ENCODE data around the gene SLC26A9.

- no peak for TF ChIP-seq ZNF518A (tag by site-specific recombination; conservative IDR thresholded peaks at IDR 0.05; ENCODE audit: low read depth)
- no peak for TF ChIP-seq ZNF274 (IDR thresholded peaks at IDR 0.05; ENCODE audit: low read length)
- no peak for TF ChIP-seq ZNF274 (tag by site-specific recombination; IDR thresholded peaks at IDR 0.05; ENCODE audit: borderline replicate concordance)
- no peak for TF ChIP-seq ZNF121 (tag by site-specific recombination; IDR thresholded peaks at IDR 0.05)
- no peak for TF ChIP-seq CTCF (tag by site-specific recombination; IDR thresholded peaks at IDR 0.05)
- TF ChIP-seq ZBTB10 (tag by site-specific recombination; IDR thresholded peaks at IDR 0.05), result no peak
Measured at GRCh38 chr1:205972491-205973168, 29.4 kb upstream of the SLC26A9 start.
